Stimulated activated naive CD4-positive, alpha-beta T cell treated with Interleukin-2 at 50 U/mL for 16 hours (primary cell): Measurements from ENCODE around the gene PRR15L.
"Not testable (repeated sequence)": the region's sequence is repeated elsewhere in the genome, so short reads cannot be mapped to it uniquely, and the experiment has no call there.

Experiments used
- DNase-seq: peaks from one replicate; lab custom pipeline; 2025; lab: John Stamatoyannopoulos, UW

PRR15L gene

GRCh38 chr17:47957591-47958490, at the start of gene PRR15L:
TSS of gene PRR15L (minus strand) at chr17:47957883. CDS start at chr17:47953234, 4,649 bp downstream.
- no peak for DNase-seq

DNA sequence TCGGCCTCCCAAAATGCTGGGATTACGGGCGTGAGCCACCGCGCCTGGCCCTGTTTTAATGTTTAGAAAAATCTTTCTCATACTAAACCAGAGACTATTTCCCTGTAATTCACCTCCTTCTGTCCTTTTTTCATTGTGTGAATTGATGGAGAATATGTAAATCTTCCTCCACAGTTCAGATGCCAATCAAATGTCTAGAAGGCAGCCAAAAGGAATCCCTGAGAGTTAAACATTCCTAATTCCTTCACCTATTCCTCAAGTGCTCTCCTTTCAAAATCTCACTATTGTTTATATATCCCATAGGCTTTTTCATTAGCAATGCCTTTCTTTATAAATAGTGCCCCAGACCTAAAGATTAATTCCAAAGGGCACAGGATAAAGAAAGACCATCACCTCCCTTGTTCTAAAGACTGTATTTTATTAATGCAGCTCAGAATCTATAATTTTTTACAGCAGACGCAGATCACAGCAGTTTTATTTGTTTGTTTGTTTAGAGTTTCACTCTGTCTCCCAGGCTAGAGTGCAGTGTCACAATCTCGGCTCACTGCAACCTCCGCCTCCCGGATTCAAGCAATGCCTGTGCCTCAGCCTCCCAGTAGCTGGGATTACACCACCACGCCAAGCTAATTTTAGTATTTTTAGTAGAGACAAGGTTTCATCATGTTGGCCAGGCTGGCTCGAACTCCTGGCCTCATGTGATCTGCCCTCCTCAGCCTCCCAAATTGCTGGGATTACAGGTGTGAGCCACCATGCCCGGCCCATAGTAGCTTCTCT, 49.4 kb upstream of the PRR15L start:
- no peak for DNase-seq

DNA sequence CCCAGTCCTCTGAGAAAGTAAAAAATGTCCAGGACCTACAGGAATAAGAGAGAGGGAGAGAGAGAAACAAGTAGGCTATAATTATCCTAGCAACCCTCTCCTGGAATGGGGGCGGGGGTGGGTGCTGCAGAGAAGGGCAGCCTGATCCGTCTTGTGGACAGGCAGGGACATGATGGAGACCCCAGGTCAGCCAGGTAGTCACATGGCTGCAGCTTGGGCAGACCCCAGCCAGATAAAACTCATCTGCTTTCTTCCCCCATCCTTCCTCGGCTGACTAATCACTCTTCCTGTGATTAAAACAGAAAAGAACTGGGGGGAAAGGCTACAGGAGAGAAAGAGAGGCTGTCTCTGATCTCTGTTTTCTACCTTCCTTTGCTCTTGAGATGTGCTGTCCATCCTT, 47.3 kb upstream of the PRR15L start:
- no peak for DNase-seq

DNA sequence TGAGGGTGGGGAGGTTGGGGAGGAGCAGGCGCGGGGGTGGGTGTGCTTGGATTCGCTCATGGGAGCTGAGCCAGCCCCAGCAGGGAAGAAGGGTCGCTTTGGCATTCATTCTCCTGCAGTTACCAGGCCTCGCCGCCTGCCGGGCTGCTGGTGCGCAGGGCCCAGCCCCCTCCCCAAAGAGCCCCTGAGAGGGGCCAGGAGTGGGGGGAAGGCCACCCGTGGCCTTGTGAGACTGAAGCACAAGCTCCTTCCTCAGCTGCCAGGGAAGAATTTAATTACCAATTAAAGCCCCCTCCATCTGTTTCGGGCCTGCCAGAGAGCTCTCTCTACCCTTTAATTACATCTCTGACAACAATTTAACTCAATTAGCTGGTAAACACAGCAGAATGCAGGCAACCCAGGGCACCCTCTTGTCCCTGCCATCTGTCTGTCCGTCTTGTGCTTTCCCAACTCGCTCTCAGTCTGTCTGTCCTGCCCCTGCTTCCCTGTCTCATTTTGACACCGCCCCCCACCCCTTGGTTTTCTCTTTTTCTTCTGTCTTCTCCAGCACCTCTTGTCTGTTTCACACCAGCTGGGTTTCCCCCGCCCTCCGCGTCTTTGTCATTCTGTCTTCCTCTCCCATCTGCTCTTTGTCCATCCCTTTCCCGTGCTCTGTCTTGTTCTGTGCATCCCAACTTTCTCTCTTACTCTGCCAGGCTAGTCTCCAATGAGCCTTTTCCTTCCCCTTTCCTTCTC, 45.9 kb upstream of the PRR15L start:
- no peak for DNase-seq

DNA sequence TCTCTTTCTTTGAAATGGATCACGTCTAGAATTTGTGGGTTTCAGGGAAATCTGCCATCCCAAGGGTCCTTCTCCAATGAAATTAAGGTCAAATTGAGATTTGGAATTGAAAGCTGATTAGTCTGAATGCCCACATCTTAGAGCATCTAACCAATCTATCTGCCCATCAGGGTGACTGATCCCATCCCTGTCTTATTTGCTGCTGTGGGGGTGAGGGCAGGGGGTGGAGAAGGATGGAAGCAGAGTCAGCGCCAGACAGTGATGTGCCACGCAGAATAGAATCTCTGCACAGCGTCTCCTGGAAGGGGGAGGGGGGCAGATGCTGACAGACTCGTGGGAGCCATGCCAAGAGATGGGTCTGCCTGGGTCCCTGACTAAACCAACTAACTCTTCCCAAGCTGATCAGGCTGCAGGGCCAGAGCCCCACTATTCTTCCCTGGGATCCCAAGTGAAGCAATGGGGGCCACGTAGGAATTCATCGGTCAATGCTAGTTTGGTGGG, 45.3 kb upstream of the PRR15L start:
- no peak for DNase-seq

DNA sequence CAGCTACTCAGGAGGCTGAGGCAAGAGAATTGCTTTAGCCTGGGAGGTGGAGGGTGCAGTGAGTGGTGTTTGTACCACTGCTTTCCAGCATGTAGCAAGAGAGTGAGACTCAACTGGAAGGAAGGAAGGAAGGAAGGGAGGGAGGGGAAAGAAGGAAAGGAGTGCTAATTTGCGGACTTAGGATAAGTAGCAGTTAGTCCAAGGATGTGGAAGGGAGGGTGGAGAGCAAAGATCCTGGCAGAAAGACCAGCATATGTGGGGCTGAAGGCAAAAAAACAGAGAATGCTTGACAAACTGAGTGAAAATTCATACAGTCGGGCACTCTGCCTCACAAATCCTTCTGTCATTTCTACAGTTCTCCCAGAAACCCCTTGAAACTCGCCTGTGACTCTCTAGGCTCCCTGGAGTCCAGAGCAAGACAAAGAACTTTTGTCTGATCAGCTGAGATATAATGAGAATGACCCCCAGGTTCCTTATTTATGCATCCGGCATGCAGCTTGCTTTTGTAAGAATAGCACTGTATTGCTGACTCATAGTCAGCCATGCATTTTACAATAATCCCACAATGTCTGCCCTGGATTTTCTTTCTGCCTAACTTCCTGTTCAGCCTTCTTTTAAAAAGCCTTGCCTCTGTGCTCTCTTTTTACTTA, 44.7 kb upstream of the PRR15L start:
- DNase-seq, result no peak

DNA sequence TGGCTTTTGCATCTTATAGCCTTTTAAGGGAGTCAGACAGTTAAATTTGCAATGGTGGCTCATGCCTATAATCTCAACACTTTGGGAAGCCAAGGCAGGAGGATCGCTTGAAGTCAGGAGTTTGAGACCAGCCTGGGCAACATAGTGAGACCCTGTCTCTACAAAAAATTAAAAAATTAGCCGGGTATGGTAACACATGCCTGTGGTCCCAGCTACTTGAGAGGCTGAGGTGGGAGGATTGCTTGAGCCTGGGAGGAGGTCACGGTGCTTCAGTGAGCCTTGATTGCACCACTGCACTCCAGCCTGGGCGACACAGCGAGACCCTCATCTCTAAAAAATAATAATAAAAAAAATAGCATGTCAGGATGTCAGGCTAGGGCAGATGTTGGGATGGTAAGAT, 44.0 kb upstream of the PRR15L start:
- DNase-seq, result not testable (repeated sequence)

- DNase-seq, result no peak
These were observed 43.5 kb upstream of the PRR15L start for GRCh38 chr17:48001197-48001596.

- no peak for DNase-seq
These were observed 41.9 kb upstream of the PRR15L start for GRCh38 chr17:47999582-47999981.

GRCh38 chr17:47998044-47998443, 40.4 kb upstream of the PRR15L start:
- no peak for DNase-seq

- no peak for DNase-seq
These were observed 39.9 kb upstream of the PRR15L start for GRCh38 chr17:47997586-47997985.

GRCh38 chr17:47996201-47996600, 38.5 kb upstream of the PRR15L start:
- DNase-seq, result no peak

DNA sequence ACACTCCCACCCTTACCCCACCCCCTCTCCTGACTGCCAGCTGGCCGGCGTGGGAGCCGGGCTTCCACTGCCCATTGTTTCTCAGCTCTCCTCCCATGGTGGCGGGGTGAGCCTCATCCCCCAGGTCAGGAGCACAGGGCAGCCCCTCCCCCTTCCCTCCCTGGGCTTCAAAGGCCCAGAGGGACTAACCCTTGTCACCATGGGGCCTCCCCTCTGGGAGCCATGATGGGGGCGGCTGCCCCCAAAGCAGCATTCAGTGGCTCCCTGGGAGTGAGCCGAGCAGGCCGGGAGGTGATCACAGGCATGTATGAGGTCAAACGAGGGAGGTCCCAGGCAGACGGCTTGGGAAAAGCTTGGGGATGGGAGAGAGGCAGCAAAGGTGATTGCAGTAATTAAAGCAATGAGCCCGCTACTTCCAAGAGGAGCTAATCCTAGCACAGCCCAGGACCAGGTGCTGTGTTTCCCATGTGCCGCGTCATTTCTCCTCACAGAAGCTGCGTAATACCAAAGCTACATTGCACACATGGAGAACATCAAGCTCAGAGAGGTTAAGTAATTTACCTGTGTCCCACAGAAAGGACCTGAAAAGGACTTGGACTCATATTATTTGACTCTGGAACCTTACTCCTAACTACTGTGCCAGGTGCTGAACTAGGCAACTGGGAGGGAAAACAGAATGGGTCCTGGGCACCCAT, 37.7 kb upstream of the PRR15L start:
- DNase-seq, result no peak

DNA sequence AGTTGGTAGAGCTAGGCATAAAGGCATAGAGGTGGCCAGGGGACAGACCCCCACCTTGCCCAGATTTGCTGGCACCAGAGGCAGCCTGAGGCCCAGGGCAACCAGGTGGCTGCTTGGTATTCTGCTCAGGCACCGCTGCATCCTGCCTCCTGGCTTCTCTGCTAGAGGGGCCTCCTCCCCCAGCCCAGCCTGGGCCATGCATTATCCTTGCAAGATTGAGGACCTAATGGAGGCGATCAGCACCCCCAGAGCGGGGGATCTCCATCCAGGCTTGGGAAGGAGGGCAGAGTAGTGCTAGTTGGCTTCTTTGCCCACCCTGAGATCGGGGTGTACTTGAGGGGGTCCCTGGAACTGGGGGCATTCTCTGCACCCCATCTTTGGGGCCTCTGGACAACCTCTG, 37.0 kb upstream of the PRR15L start:
- no peak for DNase-seq

DNA sequence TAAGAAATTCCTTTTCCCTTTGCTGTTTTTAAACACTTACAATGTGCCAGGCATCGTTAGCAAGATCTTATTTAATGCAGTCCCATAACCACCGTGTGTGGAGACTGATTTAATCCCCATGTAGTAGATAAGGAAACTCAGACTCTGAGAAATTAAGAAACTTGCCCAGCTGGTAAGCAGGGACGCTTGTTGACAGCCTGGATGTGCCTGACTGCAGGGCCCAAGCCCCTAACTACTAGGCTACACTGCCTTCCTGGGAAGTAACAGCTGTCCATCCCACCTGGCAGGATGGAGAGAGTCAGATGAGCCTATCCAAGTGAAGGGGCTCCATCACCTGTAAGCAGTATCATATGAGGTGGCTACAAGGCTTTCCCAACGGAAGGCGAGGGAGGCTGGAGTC, 36.3 kb upstream of the PRR15L start:
- no peak for DNase-seq

- DNase-seq, result no peak
These were observed 35.4 kb upstream of the PRR15L start for GRCh38 chr17:47993031-47993564.

GRCh38 chr17:47992216-47992615, 34.5 kb upstream of the PRR15L start:
- no peak for DNase-seq

- no peak for DNase-seq
These were observed 33.5 kb upstream of the PRR15L start for GRCh38 chr17:47990962-47991731.

DNA sequence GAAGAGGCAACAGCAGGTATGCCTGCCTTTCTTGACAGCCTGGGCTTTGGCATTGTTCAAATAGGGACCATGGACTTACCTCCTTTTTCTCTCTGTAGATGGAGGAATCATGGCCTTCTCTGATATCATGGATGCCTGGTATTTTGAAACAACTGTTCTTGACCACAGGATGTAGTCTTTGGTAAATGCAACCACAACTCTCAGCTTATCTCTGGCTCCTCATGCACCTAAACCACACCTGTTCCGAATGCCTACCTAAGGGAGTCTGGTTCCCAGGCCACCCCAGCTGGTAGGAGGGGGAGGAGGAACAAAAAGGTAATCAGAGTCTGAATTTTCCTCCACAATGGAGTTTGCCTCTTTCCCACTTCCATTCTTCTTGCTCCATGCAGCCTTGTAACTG, 32.0 kb upstream of the PRR15L start:
- no peak for DNase-seq

GRCh38 chr17:47989159-47989558, 31.5 kb upstream of the PRR15L start:
- DNase-seq, result no peak
